Upper lobe of left lung (tissue), 6 donors: ENCODE results near the gene DENND4B. TPM values are rescaled to one million over a fixed set of nuclear protein-coding genes. Genes with fewer than 3 reads are reported as not detected.

ENCODE experiments used
- ATAC-seq, 2 donors: fragments of 200-7000 bp; cut with Tn5 transposase; one replicate each; pipeline ENCODE4 v1.9.1; 2022; ENCODE audit warnings: mild to moderate bottlenecking in 2 of 2, moderate library complexity in 2 of 2; ENCODE audit not compliant: low FRiP score in 2 of 2
- DNase-seq, 2 donors: peaks; one replicate each; pipeline ENCODE4 v3.0.0-alpha.2; 2019 to 2020
- H3K27ac ChIP-seq, 4 donors: fragments of 200-600 bp; sonication (generic); one replicate each; pipeline ENCODE4 v1.5.1; 2016 to 2019
- H3K27me3 ChIP-seq, 4 donors: fragments of 200-600 bp; sonication (generic); one replicate each; pipeline ENCODE4 v1.5.1; 2017 to 2019
- H3K36me3 ChIP-seq, 4 donors: fragments of 200-600 bp; sonication (generic); one replicate each; pipeline ENCODE4 v1.5.1; 2016 to 2019
- H3K4me1 ChIP-seq, 4 donors: fragments of 200-600 bp; sonication (generic); one replicate each; pipeline ENCODE4 v1.5.1; 2018 to 2019
- H3K4me3 ChIP-seq, 4 donors: fragments of 200-600 bp; sonication (generic); one replicate each; pipeline ENCODE4 v1.5.1; 2017 to 2019; ENCODE audit warnings: mild to moderate bottlenecking in 2 of 4, moderate library complexity in 1 of 4
- H3K9me3 ChIP-seq, 4 donors: fragments of 200-600 bp; sonication (generic); one replicate each; pipeline ENCODE4 v1.5.1; 2018 to 2019
- CTCF ChIP-seq, 6 experiments: fragments of 450-650 bp in 4 of 6; fragments of 200-600 bp in 2 of 6; sonication (generic) in 2 of 6; IDR thresholded peaks; one replicate each; pipeline ENCODE4 v1.5.1; 2016 to 2019; ENCODE audit warnings: antibody characterized with exemption in 6 of 6
- EP300 ChIP-seq, 4 donors: sonication (generic); formaldehyde crosslinking; IDR thresholded peaks; one replicate each; pipeline ENCODE4 v1.5.1; 2017; ENCODE audit warnings: antibody characterized with exemption in 4 of 4, control low read depth in 2 of 4
- POLR2A ChIP-seq, 4 donors: fragments of 450-650 bp; IDR thresholded peaks; one replicate each; pipeline ENCODE4 v1.5.1; 2016 to 2017; ENCODE audit warnings: antibody characterized with exemption in 4 of 4, mild to moderate bottlenecking in 2 of 4
- POLR2AphosphoS5 ChIP-seq, 2 donors: sonication (generic); formaldehyde crosslinking; IDR thresholded peaks; one replicate each; pipeline ENCODE4 v1.5.1; 2017; ENCODE audit warnings: antibody characterized with exemption in 2 of 2
- WGBS, 2 donors: methylation state at CpG; one replicate each; pipeline ENCODE4 v1.1.5; 2017 to 2018; 5-methylcytosine and 5-hydroxymethylcytosine counted together
- total RNA-seq, 6 donors: library from RNA; depleted of rRNA in 4 of 6; stranded (reverse); fragments of >200 nt in 4 of 6; gene quantifications; one replicate each; pipeline versions ENCODE4 v1.1.0 to v1.2.1, GENCODE V29; 2016 to 2021
- donor health status: DM: no; HTN: no; CAD: no; lungs with moderate emphysema.
- donor health status: DM: no; HTN: yes; CAD: no; lungs with severe emphysema.

Gene DENND4B
- total RNA-seq, 6 donors from 2014 or later: 43.3 to 151 (median 103) TPM

DNA sequence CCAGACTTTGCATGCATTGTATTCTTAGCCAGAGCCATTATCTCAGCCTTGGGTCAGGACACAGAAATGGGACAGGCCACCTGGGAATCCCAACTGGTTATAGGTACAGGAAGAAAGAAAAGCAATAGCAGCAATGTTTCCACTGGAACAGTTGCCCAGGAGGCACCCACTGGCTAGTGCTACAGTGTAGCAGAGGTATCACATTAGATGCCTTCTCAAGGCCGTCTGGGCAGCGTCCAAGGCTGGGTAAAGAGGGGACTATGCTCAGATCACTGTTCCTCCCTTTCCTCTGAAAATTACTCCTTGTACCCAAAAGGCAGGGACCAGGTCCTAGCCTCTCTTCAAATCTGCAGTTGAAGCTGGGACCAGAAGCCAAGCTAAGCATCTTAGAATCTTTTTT, 23.8 kb upstream of the DENND4B start:
- DNase-seq (no peak), ATAC-seq (no peak)
- TF ChIP-seq POLR2AphosphoS5 (IDR thresholded peaks at IDR 0.05) (no peak), POLR2A (IDR thresholded peaks at IDR 0.05) (no peak), CTCF (IDR thresholded peaks at IDR 0.05) (no peak), EP300 (IDR thresholded peaks at IDR 0.05) (no peak)
- no peaks in the 10 kb centered on the region for H3K27me3 ChIP-seq
- no peak overlapping the region for H3K27ac ChIP-seq
- H3K4me1 ChIP-seq: peaks cover 21 to 31% (median 25%) of the 10 kb centered on the region in 4 donors
- 82 to 88% methylated on average over 2 of the region's 2 CpGs for WGBS, 2 donors
- peaks cover 3 to 26% (median 21%) of the 10 kb centered on the region in 4 donors for H3K36me3 ChIP-seq
- no peak overlapping the region for H3K4me3 ChIP-seq
- no peaks in the 10 kb centered on the region for H3K9me3 ChIP-seq

GRCh38 chr1:153968972-153969371, 22.5 kb upstream of the DENND4B start:
- H3K4me1 ChIP-seq: peaks cover 31 to 44% (median 34%) of the 10 kb centered on the region in 4 donors
- no peaks in the 10 kb centered on the region for H3K27me3 ChIP-seq
- no peak for TF ChIP-seq CTCF (IDR thresholded peaks at IDR 0.05)
- no peak for TF ChIP-seq EP300 (IDR thresholded peaks at IDR 0.05)
- TF ChIP-seq POLR2A (IDR thresholded peaks at IDR 0.05): no peak
- no peak for TF ChIP-seq POLR2AphosphoS5 (IDR thresholded peaks at IDR 0.05)
- H3K9me3 ChIP-seq: no peaks in the 10 kb centered on the region
- no peak for DNase-seq
- H3K27ac ChIP-seq: peak overlapping the region in 1 of 4 donors; percentile 97
- 89 to 90% methylated on average over 2 of the region's 2 CpGs for WGBS, 2 donors
- ATAC-seq: no peak
- H3K36me3 ChIP-seq: peaks cover 0 to 13% (median 7%) of the 10 kb centered on the region in 4 donors
- H3K4me3 ChIP-seq: no peak overlapping the region

DNA sequence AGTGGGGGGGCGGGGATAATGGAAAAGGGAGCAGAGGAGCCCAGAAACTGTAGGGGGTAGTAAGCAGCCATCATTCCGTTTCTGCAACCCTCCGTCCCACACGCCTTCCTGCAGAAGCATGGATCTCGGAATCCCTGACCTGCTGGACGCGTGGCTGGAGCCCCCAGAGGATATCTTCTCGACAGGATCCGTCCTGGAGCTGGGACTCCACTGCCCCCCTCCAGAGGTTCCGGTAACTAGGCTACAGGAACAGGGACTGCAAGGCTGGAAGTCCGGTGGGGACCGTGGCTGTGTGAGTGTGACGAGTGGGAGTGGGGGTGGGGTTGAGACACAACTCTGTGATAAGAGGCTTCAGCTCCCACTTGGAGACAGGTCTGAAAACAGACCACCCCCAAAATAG, 21.9 kb upstream of the DENND4B start:
- Histone ChIP-seq H3K27ac (peak overlapping the region in 3 of 4 donors; percentile 81 to 97 (median 85)), H3K9me3 (no peaks in the 10 kb centered on the region), H3K4me1 (peaks cover 34 to 48% (median 35%) of the 10 kb centered on the region in 4 donors), H3K27me3 (no peaks in the 10 kb centered on the region), H3K36me3 (peaks cover 0 to 8% (median 2%) of the 10 kb centered on the region in 4 donors), H3K4me3 (peak overlapping the region in 3 of 4 donors; percentile 52 to 62 (median 62))
- DNase-seq (no peak), ATAC-seq (no peak)
- TF ChIP-seq EP300 (IDR thresholded peaks at IDR 0.05) (no peak), CTCF (IDR thresholded peaks at IDR 0.05) (no peak), POLR2AphosphoS5 (IDR thresholded peaks at IDR 0.05) (no peak), POLR2A (IDR thresholded peaks at IDR 0.05) (no peak)
- 12% methylated on average over 11 to 13 of the region's 13 CpGs for WGBS, 2 donors

GRCh38 chr1:153968000-153968363, 21.5 kb upstream of the DENND4B start:
- H3K27me3 ChIP-seq: no peaks in the 10 kb centered on the region
- ATAC-seq: no peak
- DNase-seq: peak in 1 of 2 donors; percentile 74
- H3K4me1 ChIP-seq: peaks cover 34 to 48% (median 35%) of the 10 kb centered on the region in 4 donors
- TF ChIP-seq EP300 (IDR thresholded peaks at IDR 0.05) (no peak), POLR2AphosphoS5 (IDR thresholded peaks at IDR 0.05) (no peak), CTCF (IDR thresholded peaks at IDR 0.05) (no peak), POLR2A (IDR thresholded peaks at IDR 0.05) (no peak)
- peak overlapping the region; percentile 81 to 97 (median 86) for H3K27ac ChIP-seq
- WGBS, 2 donors: 3 to 9% methylated on average over 8 of the region's 8 CpGs
- peaks cover 0 to 4% (median 0%) of the 10 kb centered on the region in 4 donors for H3K36me3 ChIP-seq
- H3K9me3 ChIP-seq: no peaks in the 10 kb centered on the region
- H3K4me3 ChIP-seq: peak overlapping the region in 3 of 4 donors; percentile 52 to 62 (median 62)
